ENCODE data around the gene SLC22A5. TPM values are rescaled to one million over a fixed set of nuclear protein-coding genes. Genes with fewer than 3 reads are reported as not detected.

The SLC22A5 gene
- total and polyA plus RNA-seq, 2 donors from 2014 or later: 28.3 to 36.3 TPM

GRCh38 chr5:132444061-132444460, 74.6 kb downstream of the SLC22A5 start:
- no peaks in the 10 kb centered on the region for H3K9me3 ChIP-seq (ENCODE audit: control insufficient read depth in 2 of 3, insufficient read depth in 1 of 3, low read length in 3 of 3)
- TF ChIP-seq CTCF (IDR thresholded peaks at IDR 0.05; ENCODE audit: borderline replicate concordance, extremely low read depth, insufficient read depth): no peak
- DNase-seq (no peak), FAIRE-seq (no peak)
- no peaks in the 10 kb centered on the region for H3K36me3 ChIP-seq (ENCODE audit: control insufficient read depth in 2 of 3, insufficient read depth in 3 of 3, low read length in 3 of 3)
- peaks cover 0 to 20% (median 18%) of the 10 kb centered on the region in 3 donors for H3K4me1 ChIP-seq (ENCODE audit: control insufficient read depth in 2 of 3, insufficient read depth in 2 of 3, low read depth in 1 of 3, low read length in 3 of 3)
- H3K9ac ChIP-seq (ENCODE audit: low read length in 3 of 3): no peak overlapping the region
- intact Hi-C loops (cut with DNase I): no loop called here
- H3K27ac ChIP-seq (ENCODE audit: low read depth in 2 of 2, low read length in 2 of 2): no peak overlapping the region
- no peaks in the 10 kb centered on the region for H3K27me3 ChIP-seq (ENCODE audit: control insufficient read depth, insufficient read depth, low read length)
- H3K4me3 ChIP-seq (ENCODE audit: low read length in 3 of 3): no peak overlapping the region

Small RNA genes lying within 50 kb of the gene (microRNA-seq; reads per million reads assigned to microRNA genes)
- gene MIR3936: 1.4 reads per million

Other genes with a start within 250 kb of the SLC22A5 start
- 32.5 TPM for gene P4HA2, start 141.9 kb upstream of the SLC22A5 start, total RNA-seq
- 54.1 TPM for gene P4HA2, start 141.9 kb upstream of the SLC22A5 start, polyA plus RNA-seq (ENCODE audit: insufficient read depth, low read depth, low replicate concordance)
- 47.0 TPM for gene PDLIM4, start 112.0 kb upstream of the SLC22A5 start, total RNA-seq
- 31.6 TPM for gene PDLIM4, start 112.0 kb upstream of the SLC22A5 start, polyA plus RNA-seq (ENCODE audit: insufficient read depth, low read depth, low replicate concordance)
- gene SLC22A4, start 75.3 kb upstream of the SLC22A5 start, total RNA-seq: 2.4 TPM
- gene SLC22A4, start 75.3 kb upstream of the SLC22A5 start, polyA plus RNA-seq (ENCODE audit: insufficient read depth, low read depth, low replicate concordance): 7.6 TPM
- 55.6 TPM for gene IRF1, start 121.1 kb downstream of the SLC22A5 start, total RNA-seq
- 20.5 TPM for gene IRF1, start 121.1 kb downstream of the SLC22A5 start, polyA plus RNA-seq (ENCODE audit: insufficient read depth, low read depth, low replicate concordance)
- gene IL5, start 173.8 kb downstream of the SLC22A5 start, total RNA-seq: not detected
- not detected for gene IL5, start 173.8 kb downstream of the SLC22A5 start, polyA plus RNA-seq (ENCODE audit: insufficient read depth, low read depth, low replicate concordance)
- gene RAD50, start 187.3 kb downstream of the SLC22A5 start, total RNA-seq: 36.4 TPM
- gene RAD50, start 187.3 kb downstream of the SLC22A5 start, polyA plus RNA-seq (ENCODE audit: insufficient read depth, low read depth, low replicate concordance): 12.6 TPM

Data from kidney (tissue), 14 donors.